HG03095 (cell line): ENCODE measurements around the gene SKIC3.

ENCODE experiments used
- ATAC-seq: cut with Tn5 transposase; IDR thresholded peaks from one replicate; pipeline ENCODE4 v1.9.1; 2021; ENCODE audit warnings: moderate library complexity; ENCODE audit not compliant: unreplicated experiment

Gene SKIC3

DNA sequence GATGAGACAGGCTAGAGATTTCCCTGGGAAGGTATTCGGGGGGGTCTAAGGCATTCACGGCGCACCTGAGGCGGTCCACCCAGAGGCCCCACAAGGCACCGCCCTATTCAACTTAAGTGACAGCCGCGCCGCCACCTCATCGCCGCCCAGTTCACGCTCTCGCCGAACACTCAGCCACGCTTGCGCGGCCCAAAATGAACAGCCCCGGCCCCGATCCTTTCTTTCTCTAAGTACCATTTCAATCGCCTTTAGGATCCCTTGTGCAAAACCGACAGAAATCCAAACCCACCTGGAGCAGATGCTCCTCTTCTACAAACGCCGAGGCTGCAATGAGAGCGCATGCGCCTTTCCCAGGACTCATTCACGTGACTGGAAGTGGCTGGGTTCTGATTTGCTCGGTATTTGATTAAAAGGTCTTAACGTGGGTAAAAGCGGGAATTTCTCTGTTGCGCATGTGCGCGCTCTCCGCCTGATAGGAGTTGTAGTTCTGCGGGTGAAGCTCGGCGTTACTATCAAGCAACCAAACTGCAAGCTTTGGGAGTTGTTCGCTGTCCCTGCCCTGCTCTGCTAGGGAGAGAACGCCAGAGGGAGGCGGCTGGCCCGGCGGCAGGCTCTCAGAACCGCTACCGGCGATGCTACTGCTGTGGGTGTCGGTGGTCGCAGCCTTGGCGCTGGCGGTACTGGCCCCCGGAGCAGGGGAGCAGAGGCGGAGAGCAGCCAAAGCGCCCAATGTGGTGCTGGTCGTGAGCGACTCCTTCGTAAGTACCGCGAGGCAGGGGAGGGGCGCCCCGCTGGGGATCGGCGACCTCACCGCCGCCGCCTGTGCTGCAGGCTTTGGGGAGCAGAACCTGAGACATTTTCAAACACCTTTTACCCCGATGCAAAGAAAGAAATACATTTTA, at the start of gene SKIC3, which contains the start of gene ARSK:
Gene SKIC3, minus strand, starts transcription at position 331 of the 902 bp plus-strand sequence. CDS start 7,827 bp downstream, outside the sequence.
Gene ARSK, plus strand, starts transcription at position 455 of the 902 bp plus-strand sequence. Its CDS starts 178 bp downstream, at position 633.
- ATAC-seq, result peak; percentile 89

DNA sequence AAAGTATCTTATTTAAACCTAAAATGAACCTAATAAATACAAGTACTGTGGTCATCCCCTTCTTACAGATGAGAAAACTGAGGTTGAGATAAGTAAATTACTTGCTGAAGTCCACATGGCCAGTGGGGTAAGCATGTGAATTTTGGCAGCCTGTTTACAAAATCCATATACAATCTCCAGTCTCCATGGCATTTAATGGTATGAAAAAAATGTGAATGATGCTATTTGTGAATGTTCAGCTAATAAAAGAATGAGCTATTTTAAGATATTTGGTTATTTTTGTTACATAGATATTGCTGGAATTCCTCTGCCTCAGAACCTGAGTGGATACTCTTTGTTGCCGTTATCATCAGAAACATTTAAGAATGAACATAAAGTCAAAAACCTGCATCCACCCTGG, 45.8 kb upstream of the SKIC3 start:
- ATAC-seq, result no peak

DNA sequence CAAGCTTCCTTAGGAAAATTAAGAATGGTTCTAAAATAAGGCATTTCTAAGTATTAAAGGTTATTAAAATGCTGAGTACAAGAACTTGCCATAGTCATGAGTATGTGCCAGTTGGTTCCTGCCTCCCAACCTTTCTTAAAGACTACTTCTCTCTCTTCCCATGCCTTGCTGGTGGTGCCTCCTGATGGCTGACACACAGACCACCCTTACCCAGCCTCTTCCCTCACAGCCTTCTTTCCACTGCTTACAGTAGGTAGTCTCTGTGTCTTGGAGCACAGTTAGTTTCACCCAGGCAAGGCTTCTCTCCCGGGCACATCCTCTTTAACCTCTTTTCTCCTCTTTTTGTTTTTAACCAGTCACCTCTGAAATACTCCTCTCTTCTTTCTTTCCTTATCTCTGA, 44.5 kb upstream of the SKIC3 start:
- no peak for ATAC-seq

DNA sequence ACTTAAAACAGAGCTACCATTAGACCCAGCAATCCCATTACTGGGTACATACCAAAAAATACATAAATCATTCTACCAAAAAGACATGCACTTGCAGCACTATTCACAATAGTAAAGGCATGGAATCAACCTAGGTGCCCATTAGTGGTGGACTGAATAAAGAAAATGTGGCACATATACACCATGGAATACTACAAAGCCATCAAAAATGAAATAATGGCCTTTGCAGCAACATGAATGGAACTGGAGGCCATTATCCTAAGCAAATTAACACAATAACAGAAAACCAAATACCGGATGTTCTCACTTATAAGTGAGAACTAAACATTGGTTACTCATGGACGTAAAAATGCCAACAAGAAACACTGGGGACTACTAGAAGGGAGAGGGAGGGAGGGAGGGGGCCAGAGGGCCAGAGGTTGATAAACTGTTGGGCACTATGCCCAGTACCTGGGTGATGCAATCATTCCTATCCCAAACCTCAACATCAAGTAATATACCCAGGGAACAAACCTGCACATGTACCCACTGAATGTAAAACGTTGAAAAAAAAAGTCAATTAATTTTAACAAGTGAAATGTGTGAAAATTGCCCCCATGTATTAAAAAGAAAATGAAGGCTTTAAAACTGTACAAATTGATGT, 40.6 kb upstream of the SKIC3 start:
- no peak for ATAC-seq

- peak; percentile 94 for ATAC-seq
Measured at GRCh38 chr5:95591490-95591901, 36.7 kb upstream of the SKIC3 start.

- no peak for ATAC-seq
Measured at GRCh38 chr5:95590880-95591279, 36.1 kb upstream of the SKIC3 start.

- ATAC-seq, result no peak
Measured at GRCh38 chr5:95583992-95584391, 29.2 kb upstream of the SKIC3 start.

- ATAC-seq, result no peak
Measured at GRCh38 chr5:95581576-95581975, 26.8 kb upstream of the SKIC3 start.

- no peak for ATAC-seq
Measured at GRCh38 chr5:95572016-95572415, 17.2 kb upstream of the SKIC3 start.

DNA sequence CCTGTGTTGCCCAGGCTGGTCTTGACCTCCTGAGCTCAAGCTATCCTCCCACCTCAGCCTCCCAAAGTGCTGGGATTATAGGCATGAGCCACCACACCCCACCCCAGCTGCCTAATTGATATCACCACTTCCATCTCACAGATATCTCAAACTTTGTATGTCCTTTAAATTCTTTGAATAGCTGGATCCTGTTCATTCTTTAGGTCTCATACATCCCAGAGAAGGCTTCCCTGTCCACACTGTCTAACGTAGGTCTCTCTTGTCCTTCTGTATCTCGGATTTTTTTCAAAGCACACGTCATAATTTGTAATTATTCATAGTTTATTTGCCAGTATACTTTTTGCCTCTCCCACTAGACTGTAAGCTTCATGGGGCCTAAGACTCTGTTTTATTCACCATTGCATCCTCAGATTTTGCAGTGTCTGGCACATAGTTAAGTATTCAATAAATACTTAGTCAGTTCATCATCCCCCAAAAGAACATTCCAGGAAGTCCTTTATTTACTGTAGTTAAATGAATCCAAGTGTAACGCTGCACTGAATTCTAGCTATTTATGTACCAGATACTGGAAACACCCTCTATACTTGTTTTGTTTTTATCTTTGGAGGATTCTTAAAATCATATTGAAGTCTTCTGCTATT, 10.6 kb upstream of the SKIC3 start:
- ATAC-seq, result no peak

DNA sequence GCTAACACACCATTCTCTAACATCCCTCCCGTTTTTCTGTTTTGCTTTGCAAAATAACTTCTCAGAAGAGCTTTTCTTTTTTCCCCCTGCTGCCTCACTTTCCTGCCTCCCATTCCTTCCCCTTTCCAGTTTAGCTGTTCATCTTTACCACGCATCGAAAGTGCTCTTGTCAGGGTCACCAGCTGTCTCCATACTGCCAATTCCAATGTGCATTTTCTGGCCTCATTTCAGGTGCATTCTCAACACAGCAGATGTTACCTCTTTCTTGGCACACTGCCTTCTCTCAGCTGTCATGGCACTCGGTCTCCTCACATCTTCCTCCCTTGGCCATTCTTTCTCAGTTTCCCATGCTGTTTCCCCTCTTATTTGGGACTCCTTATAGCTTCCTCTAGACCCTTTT, 9.7 kb upstream of the SKIC3 start:
- no peak for ATAC-seq

DNA sequence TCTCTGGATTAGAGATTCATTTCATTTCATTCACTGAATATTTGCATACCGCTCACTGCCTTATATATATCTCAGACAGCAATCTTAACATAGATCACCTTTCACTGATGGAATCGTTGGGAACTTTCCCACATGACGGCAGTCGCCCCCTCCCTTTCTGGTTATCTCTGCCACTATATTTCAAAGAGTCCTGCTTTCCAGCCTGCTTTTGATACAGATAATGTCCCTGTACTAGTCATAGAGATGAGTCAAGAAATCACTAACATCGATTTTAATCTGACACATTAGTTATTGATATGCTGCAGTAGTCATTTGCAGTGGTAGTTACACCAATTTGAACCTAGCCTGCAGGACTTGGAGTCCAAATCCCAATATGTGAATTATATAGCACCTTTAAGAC, 8.6 kb upstream of the SKIC3 start:
- ATAC-seq, result no peak

GRCh38 chr5:95562282-95562681, 7.5 kb upstream of the SKIC3 start:
- no peak for ATAC-seq

GRCh38 chr5:95557841-95558240, 3.1 kb upstream of the SKIC3 start:
- ATAC-seq, result no peak

- no peak for ATAC-seq
Measured at GRCh38 chr5:95555553-95555952, 776 bp upstream of the SKIC3 start.

- ATAC-seq, result peak; percentile 19
Measured at GRCh38 chr5:95554331-95554646, 488 bp downstream of the SKIC3 start.

DNA sequence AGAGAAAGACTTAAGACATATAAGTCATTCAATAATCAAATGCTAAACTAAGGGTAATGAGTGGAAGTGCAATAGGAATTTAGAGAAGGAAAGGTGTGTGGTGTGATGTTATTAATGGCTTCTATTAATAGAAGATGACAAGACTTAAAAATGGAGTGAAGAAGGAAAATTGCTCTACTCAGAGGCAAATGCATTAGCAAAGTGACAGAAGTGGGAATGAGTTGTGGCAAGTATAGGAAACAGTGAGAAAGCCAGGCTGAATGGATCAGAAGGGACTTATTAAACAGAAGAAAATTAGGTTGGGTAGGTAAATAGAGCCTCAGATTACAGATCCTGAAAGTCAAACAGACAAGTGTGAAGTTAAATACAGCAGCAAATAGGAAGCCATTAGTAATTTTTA, 5.7 kb downstream of the SKIC3 start:
- ATAC-seq, result no peak

DNA sequence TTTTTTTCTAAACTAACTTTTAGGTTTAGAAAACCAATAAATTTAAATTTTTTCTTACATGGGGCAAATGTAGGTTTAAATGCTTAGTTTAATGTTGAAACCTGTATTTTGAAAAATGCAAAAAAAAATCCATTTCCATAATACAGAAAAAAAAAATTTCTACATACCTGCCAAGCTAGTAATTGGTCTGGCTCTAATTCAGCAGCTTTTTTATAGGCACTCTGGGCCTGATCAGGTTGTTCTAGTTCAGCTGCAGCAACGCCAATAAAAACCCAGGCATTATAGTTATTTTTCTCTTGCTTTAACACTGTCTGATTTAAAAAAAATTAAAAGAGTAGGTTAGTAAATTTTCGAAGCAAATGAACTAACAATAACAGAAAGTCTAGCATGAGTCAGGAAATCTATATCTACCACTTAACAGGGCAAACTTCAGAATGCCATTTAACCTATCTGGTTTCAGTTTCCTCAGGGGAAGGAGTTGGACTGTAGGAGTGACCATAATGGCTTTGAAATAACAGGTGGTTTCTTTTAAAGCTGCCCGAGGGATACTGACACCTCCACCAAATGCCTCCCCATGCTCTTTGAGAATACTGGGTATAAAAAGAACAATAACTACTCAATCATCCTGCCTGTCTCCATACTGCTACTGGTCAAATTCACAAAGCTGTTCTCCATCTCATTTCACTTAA, 11.6 kb downstream of the SKIC3 start:
- no peak for ATAC-seq

DNA sequence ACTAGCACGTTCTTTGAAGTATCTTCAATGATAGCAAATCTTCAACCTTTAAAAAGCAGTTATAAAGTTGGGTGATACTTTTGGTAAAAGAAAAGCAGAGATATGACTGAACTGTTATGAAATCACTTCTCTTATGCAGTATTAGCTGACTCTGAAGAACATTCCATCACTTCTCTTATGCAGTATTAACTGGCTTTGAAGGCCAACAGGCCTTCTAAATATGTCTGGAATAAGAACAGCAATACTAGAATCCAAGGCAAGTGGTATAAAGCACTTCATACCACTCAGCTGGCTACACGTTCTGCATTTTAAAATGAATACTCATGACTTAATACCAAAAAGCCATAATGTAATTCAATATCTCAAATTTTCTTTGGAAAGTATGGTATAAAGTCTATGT, 17.3 kb downstream of the SKIC3 start:
- ATAC-seq, result no peak

GRCh38 chr5:95533761-95534160, 21.0 kb downstream of the SKIC3 start:
- ATAC-seq, result no peak

- ATAC-seq, result no peak
Measured at GRCh38 chr5:95533106-95533505, 21.7 kb downstream of the SKIC3 start.
